Pancreas (tissue), 10 donors: ENCODE data around the gene CRB3. TPM values are rescaled to one million over a fixed set of nuclear protein-coding genes. Genes with fewer than 3 reads are reported as not detected.

ENCODE experiments used
- ATAC-seq, 4 donors: fragments of 200-7000 bp; cut with Tn5 transposase; one replicate each; pipeline versions ENCODE4 v1.8.0 to v1.9.1; 2020; ENCODE audit warnings: mild to moderate bottlenecking in 4 of 4, moderate library complexity in 4 of 4
- DNase-seq, 6 donors: peaks; one replicate each; pipeline ENCODE4 v3.0.0-alpha.2; 2020
- FAIRE-seq: peaks from 2 replicates; lab custom pipeline; 2012; peaks lifted over from hg19 to GRCh38; lab: Jason Lieb, UNC
- H3K27ac ChIP-seq, 4 donors: fragments of 200-600 bp; sonication (generic); 1 replicate in 3 of 4; 2 replicates in 1 of 4; pipeline versions ENCODE4 v1.5.0 to v1.8.0; 2020
- H3K27me3 ChIP-seq, 4 donors: fragments of 200-600 bp; one replicate each; pipeline ENCODE4 v1.8.0; 2021
- H3K36me3 ChIP-seq, 3 donors: fragments of 200-600 bp; sonication (generic) in 1 of 3; one replicate each; pipeline versions ENCODE4 v1.5.0 to v1.8.0; 2020 to 2021
- H3K4me1 ChIP-seq, 3 donors: fragments of 200-600 bp; one replicate each; pipeline ENCODE4 v1.8.0; 2021
- H3K4me3 ChIP-seq, 4 donors: fragments of 200-600 bp; sonication (generic) in 2 of 4; one replicate each; pipeline versions ENCODE4 v1.5.0 to v1.8.0; 2020 to 2021
- H3K9me3 ChIP-seq, 4 donors: fragments of 200-600 bp; one replicate each; pipeline ENCODE4 v1.8.0; 2021
- CTCF ChIP-seq, 4 donors: fragments of 200-600 bp; sonication (generic) in 3 of 4; IDR thresholded peaks; one replicate each; pipeline versions ENCODE4 v1.5.0 to v1.8.0; 2021; ENCODE audit warnings: antibody characterized with exemption in 4 of 4
- WGBS, 2 donors: extraction: QIAGEN DNeasy Blood & Tissue Kit; methylation state at CpG; one replicate each; pipeline ENCODE4 v1.1.7; 2013; 5-methylcytosine and 5-hydroxymethylcytosine counted together
- intact Hi-C, 3 donors: fragments of 100-400 bp; cut with DNase I; formaldehyde crosslinking; loops; one replicate each; pipeline versions ENCODE4 v1.11.1 to v1.14.2; 2022
- polyA plus RNA-seq, 2 donors: library from polyadenylated mRNA; stranded (reverse); fragments of 200-250 nt; gene quantifications; one replicate each; pipeline ENCODE4 v1.2.3, GENCODE V29; 2013
- total RNA-seq, 6 donors: library from RNA; stranded (reverse); fragmentation: NEBNext Ultra II Directional in 4 of 6; extraction: Animal tissue kit (Norgen Biotek cat#: 25700) in 4 of 6; gene quantifications; one replicate each; pipeline versions ENCODE4 v1.2.1 to v1.2.4, GENCODE V29; 2021 to 2023
- donor health status: healthy with polysubstance abuse.
- donor health status: DM: no; HTN: no; CAD: no; lungs with moderate emphysema.
- donor health status: DM: no; HTN: no; CAD: no.
- donor health status: control.
- donor health status: control.
- donor health status: Bipolar disorder and iron deficiency.
- donor health status: DM: yes; HTN: yes; CAD: no.
- donor health status: DM: no; HTN: no; CAD: no.
- donor health status: DM: no; HTN: no; CAD: no.
- donor health status: DM: yes; HTN: yes; CAD: no.

Gene CRB3
- total and polyA plus RNA-seq, 8 donors = 22.0 to 37.7 (median 27.7) TPM

DNA sequence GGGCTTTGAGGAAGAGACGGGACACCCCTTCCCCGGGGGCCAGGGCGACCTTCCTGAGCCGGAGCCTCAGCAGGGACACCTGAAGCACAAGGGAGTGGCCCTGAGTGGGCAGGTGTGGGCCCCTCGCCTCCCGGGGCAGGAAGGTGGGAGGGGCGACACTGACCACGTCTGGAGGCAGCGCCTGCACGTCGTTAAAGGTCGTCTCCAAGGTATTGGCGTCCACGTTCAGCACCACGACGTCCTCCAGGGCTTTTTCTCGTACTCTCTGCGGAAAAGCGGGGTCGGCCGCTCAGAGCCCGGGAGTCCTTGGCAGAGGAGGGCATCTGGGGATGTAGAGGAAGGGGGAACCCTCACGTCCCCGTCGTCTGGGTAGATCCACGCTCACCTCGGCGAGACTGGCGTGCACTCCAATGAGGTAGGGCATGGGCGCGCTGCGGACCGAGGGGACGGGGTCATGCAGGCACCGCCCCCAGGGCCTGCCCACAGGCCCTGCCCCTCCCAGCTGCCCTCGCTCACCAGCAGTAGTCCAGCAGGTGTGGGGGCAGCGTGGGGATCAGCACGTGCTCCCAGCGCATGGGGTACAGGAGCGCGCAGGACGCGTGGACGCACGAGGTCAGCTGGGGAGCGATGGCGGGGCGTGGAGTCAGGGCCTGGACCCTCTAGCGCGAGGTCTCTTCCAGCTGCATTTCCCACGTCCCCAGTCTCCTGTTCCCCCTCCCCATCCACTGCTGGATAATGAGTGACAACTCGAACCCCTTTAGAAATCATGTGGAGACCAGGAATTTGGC, 11.4 kb downstream of the CRB3 start:
- ATAC-seq = peak in 2 of 4 donors; percentile 5 to 37
- peak overlapping the region in 2 of 4 donors; percentile 24 to 40 for H3K4me3 ChIP-seq
- intact Hi-C loops = no loop called here
- peak in 5 of 6 donors; percentile 30 to 74 (median 38) for DNase-seq
- no peak for TF ChIP-seq CTCF (IDR thresholded peaks at IDR 0.05)
- H3K9me3 ChIP-seq = no peaks in the 10 kb centered on the region
- FAIRE-seq = no peak
- no peaks in the 10 kb centered on the region for H3K36me3 ChIP-seq
- H3K27me3 ChIP-seq = no peaks in the 10 kb centered on the region
- H3K27ac ChIP-seq = no peak overlapping the region
- 18 to 19% methylated on average over 49 to 52 of the region's 52 CpGs for WGBS, 2 donors
- peaks cover 0 to 15% (median 10%) of the 10 kb centered on the region in 3 donors for H3K4me1 ChIP-seq

- Histone ChIP-seq H3K9me3 (no peaks in the 10 kb centered on the region), H3K36me3 (no peaks in the 10 kb centered on the region), H3K27me3 (no peaks in the 10 kb centered on the region), H3K4me1 (peaks cover 0 to 15% (median 10%) of the 10 kb centered on the region in 3 donors), H3K4me3 (peak overlapping the region; percentile 10 to 40 (median 18)), H3K27ac (no peak overlapping the region)
- peak; percentile 83 to 96 (median 92) for DNase-seq
- peak; percentile 80 to 94 (median 90) for ATAC-seq
- FAIRE-seq = no peak
- 8 to 11% methylated on average over 31 to 33 of the region's 33 CpGs for WGBS, 2 donors
- TF ChIP-seq CTCF (IDR thresholded peaks at IDR 0.05) = no peak
- intact Hi-C loops = no loop called here
Observed at GRCh38 chr19:6476155-6476895, 12.3 kb downstream of the CRB3 start.

- peak overlapping the region; percentile 10 to 40 (median 18) for H3K4me3 ChIP-seq
- no peaks in the 10 kb centered on the region for H3K27me3 ChIP-seq
- TF ChIP-seq CTCF (IDR thresholded peaks at IDR 0.05) = no peak
- H3K36me3 ChIP-seq = no peaks in the 10 kb centered on the region
- ATAC-seq (no peak), DNase-seq (peak in 1 of 6 donors; percentile 80), FAIRE-seq (no peak)
- peaks cover 0 to 15% (median 10%) of the 10 kb centered on the region in 3 donors for H3K4me1 ChIP-seq
- H3K27ac ChIP-seq = no peak overlapping the region
- intact Hi-C loops = no loop called here
- 31 to 34% methylated on average over 22 to 29 of the region's 29 CpGs for WGBS, 2 donors
- no peaks in the 10 kb centered on the region for H3K9me3 ChIP-seq
Observed at GRCh38 chr19:6476896-6477431, 12.9 kb downstream of the CRB3 start.

GRCh38 chr19:6478815-6479214, 14.7 kb downstream of the CRB3 start:
- ATAC-seq (no peak), FAIRE-seq (no peak), DNase-seq (peak in 1 of 6 donors; percentile 23)
- Histone ChIP-seq H3K4me1 (peaks cover 0 to 10% (median 8%) of the 10 kb centered on the region in 3 donors), H3K36me3 (no peaks in the 10 kb centered on the region), H3K27ac (no peak overlapping the region), H3K9me3 (no peaks in the 10 kb centered on the region), H3K27me3 (no peaks in the 10 kb centered on the region), H3K4me3 (no peak overlapping the region)
- no peak for TF ChIP-seq CTCF (IDR thresholded peaks at IDR 0.05)
- 77 to 87% methylated on average over 13 of the region's 13 CpGs for WGBS, 2 donors
- intact Hi-C loops = no loop called here
